HG02678 (cell line): ENCODE data around the gene TTC22.

Source experiments
- ATAC-seq: cut with Tn5 transposase; IDR thresholded peaks from one replicate; pipeline ENCODE4 v1.9.1; 2021; ENCODE audit warnings: mild to moderate bottlenecking, moderate library complexity; ENCODE audit not compliant: unreplicated experiment

TTC22 gene

DNA sequence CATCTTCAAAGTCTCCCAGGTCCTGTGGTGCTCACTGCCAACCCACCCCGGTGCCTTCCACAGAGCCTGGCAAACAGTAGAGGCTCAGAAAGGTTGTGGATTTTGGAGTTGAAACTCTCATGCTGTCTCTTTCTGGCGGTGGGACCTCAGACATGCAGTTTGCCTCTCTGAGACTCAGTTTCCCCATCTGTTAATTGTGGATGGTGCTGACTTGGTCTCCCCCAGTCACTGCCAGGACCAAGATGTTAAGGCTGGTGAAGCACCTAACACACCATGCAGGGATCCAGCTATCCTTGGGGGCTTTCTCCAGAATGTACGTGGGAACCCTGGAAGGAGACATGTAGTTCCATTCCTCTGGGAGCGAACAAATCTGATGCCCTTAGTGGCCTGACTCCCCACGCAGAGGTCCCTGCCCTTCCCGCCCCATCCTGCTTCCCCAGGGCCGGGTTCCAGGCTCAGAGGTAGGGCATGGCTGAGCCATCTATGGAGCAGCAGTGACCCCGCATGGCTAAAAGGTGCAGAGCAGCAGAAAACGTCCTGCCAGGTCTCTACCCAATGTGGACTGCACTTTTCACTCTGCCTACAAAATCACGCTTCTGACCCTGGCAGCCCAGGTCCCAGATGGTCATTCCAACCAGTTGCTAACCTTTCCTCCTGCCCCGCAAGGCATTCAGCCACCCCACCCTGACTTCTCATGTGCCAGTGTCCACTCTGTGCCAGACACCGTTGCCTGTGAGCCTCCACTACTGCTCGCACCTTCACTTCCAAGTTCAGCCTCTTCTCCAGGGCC lies 9.2 kb upstream of the TTC22 start:
- peak; percentile 72 for ATAC-seq

- no peak for ATAC-seq
These were observed 8.5 kb upstream of the TTC22 start for GRCh38 chr1:54809496-54810074.

- no peak for ATAC-seq
These were observed 7.5 kb upstream of the TTC22 start for GRCh38 chr1:54808443-54809207.

DNA sequence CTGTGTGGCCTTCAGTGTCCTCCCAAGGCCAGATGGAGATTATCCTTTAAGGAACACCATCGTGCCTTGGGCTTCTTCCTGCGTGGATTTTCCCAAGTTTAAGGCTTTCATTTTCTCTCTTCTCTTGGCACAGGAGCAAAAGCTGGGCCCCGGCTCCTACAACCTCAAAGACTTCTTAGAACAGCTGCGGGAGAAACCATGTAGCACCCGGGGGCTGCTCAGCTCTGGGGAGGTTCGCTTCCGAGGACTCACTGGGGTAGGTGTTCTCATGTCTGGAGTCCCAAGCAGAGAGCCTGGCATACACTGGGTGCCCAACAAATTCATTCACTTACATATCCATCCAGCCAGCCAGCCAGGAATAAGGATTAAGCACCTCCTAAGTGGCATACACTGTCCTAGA lies 6.6 kb upstream of the TTC22 start:
- no peak for ATAC-seq

GRCh38 chr1:54806931-54807611 lies 5.9 kb upstream of the TTC22 start:
- ATAC-seq = no peak

GRCh38 chr1:54805981-54806381 lies 4.9 kb upstream of the TTC22 start:
- ATAC-seq = no peak

- ATAC-seq = no peak
These were observed 4.3 kb upstream of the TTC22 start for GRCh38 chr1:54805466-54805865.

- ATAC-seq = no peak
These were observed 3.5 kb upstream of the TTC22 start for GRCh38 chr1:54804471-54805132.

GRCh38 chr1:54803761-54804470 lies 2.8 kb upstream of the TTC22 start:
- no peak for ATAC-seq

- no peak for ATAC-seq
These were observed 853 bp downstream of the TTC22 start for GRCh38 chr1:54800041-54800898.

GRCh38 chr1:54798769-54799641 lies 2.1 kb downstream of the TTC22 start:
- no peak for ATAC-seq

DNA sequence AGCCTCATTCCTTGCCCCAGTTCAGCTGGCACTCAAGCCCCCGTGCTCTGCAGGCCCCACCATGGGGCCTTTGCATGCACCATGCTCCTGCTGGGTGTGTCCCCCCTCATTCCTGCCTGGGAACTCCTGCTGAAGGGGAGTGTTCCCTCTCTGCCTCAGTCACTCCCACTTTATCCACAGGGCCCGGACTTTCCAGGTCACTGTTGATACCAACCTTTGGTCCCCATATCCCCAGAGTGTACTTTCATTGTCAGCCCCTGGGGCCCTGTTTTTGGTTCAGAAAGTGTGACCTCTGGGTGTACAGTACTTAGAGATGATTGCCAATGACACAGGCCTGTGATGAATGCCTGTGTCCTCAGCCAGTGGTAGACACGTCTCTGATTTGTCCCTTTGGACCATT lies 2.9 kb downstream of the TTC22 start:
- no peak for ATAC-seq

DNA sequence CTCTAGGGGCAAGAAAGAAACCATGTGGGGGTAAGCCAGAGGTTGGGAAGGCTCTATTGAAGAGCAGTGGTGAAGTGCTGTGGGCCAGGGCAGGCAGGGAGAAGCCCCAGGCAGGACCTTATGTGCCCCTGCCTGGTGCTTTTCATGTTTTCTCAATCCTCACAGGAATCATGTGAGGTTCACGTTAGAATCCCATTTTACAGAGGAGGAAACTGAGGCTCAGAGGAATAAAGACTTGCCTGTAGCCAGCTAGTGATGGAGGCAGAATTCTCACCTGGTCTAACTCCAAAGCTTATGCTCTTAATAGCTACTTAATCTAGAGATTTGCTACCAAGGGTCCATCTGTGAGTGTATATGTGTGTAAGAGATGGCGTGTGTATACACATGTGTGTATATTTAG lies 4.2 kb downstream of the TTC22 start:
- ATAC-seq = no peak

- ATAC-seq = no peak
These were observed 5.2 kb downstream of the TTC22 start for GRCh38 chr1:54795841-54796468.

- no peak for ATAC-seq
These were observed 5.8 kb downstream of the TTC22 start for GRCh38 chr1:54795356-54795665.

DNA sequence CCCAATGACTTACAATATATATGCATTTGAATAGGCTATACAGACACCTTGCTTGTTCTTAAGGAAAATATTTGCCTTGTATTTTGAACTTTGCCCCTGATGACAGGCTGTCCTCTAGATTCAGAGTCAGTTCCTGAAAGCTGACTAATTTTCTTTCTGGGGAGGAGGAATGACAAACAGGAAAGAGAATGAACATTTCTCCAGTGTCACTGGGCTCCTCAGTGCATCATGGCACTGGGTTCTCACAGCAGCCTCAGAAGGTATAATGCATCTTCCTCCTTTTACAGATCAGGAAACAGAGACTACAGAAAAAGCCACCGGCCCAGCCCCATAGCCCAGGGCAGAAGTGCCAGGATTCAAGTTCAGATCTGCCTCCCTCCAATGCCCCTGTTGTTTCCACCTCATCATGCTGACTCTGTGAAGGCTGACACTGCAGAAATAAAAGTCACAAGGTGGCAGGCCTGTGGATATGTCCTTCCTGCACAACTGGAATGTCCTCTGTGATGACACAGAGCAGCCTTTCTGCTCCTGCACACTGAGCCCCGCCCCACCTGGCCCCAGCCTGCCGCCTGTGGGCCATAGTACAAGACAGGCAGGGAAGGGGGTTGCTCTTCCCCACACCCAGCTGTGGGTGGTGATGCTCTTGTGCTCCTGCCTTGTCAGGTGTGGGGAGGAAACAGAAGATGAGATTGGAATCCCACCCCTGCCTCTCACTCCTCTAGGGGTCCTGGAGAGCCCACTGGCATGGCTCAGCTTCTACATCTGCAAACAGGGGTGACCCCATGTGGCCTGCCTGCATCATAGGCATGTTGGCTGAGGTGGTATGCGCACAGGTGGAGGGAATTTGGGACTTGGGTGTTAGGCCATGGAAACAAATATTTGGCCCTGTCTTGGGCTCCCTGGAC lies 6.4 kb downstream of the TTC22 start:
- ATAC-seq = no peak

DNA sequence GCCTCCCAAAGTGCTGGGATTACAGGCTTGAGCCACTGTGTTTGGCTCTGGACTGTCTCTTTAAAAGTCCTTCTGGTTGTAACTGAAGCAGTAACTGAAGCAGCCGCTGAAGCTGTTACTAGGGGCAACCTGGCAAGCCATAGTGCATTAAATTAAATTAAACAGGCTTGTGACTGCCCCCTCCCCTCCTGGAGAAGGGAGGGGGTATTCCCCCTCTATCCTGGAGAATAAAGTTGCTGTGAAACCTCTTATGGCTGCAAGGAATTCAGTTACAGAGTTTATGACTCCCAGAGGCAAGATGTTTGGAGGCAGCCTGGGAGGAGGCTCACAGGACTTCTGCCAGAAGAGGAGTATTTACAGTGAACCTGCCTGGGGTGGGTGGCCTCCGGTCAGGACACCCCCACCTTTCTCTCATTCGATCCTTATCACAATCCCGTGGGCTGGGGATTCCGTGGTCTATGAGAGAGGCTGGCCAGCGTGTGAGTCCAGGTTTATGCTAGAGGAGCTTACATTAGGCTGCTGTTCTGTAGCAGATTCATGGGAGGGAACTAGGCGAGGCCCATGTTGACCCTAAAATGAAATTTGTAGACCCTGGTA lies 8.3 kb downstream of the TTC22 start:
- ATAC-seq = no peak
